HCT116 (cell line): ENCODE measurements around the gene AMBRA1. TPM values are rescaled to one million over a fixed set of nuclear protein-coding genes. Genes with fewer than 3 reads are reported as not detected.
A peak's percentile ranks its signal among the peaks of the same experiment; 100 is the strongest.

Source experiments
- ATAC-seq: fragments of 200-7000 bp; cut with Tn5 transposase; 2 replicates; pipeline ENCODE4 v1.9.1; 2020; ENCODE audit warnings: mild to moderate bottlenecking, moderate library complexity
- BruUV-seq: library from RNA; stranded (reverse); fragments of 400-500 nt; replicated peaks from 2 replicates; lab custom pipeline; 2021; lab: Mats Ljungman, UMichigan
- CTCF ChIA-PET: fragments of 300-600 bp; sonication (Branson Sonifier 250); formaldehyde crosslinking; loops from one replicate; lab custom pipeline; 2021; ENCODE audit warnings: antibody characterized with exemption; lab: Charles Lee
- POLR2A ChIA-PET: fragments of 300-600, 350-600 bp; sonication (Branson Sonifier 250); formaldehyde crosslinking; loops from one replicate; lab custom pipeline; 2021; ENCODE audit warnings: antibody characterized with exemption; lab: Charles Lee
- RAD21 ChIA-PET, 2 experiments: fragments of 300-600 bp; sonication (Branson Sonifier 250); formaldehyde crosslinking; loops; one replicate each; lab custom pipeline; 2023; ENCODE audit warnings: low total read pairs in 2 of 2; ENCODE audit not compliant: uncharacterized antibody in 2 of 2, unreplicated experiment in 2 of 2, low non-redundant PET in 1 of 2; lab: Charles Lee
- DNase-seq: peaks from one replicate; pipeline ENCODE4 v3.0.0-alpha.2; 2010; ENCODE audit warnings: low read depth, low spot score
- H2AFZ ChIP-seq: fragments of 200-600 bp; shearing (Covaris generic), sonication (generic); 2 replicates; pipeline ENCODE4 v1.6.1; 2017; ENCODE audit warnings: low read depth, mixed run types, mixed read lengths, antibody characterized with exemption, low read length; ENCODE audit not compliant: poor library complexity, severe bottlenecking
- H3K27ac ChIP-seq: 2 replicates; pipeline ENCODE4 v1.5.1; 2012; ENCODE audit warnings: low read depth, low read length
- H3K27me3 ChIP-seq: fragments of 200-600 bp; sonication (generic); 2 replicates; pipeline ENCODE4 v1.6.1; 2016; ENCODE audit warnings: mixed run types, low read length, mixed read lengths; ENCODE audit not compliant: insufficient read depth
- H3K36me3 ChIP-seq, 2 experiments: fragments of 200-500 bp in 1 of 2; fragments of 200-600 bp in 1 of 2; sonication (Bioruptor generic) in 1 of 2; sonication (generic) in 1 of 2; 2 replicates each; pipeline versions ENCODE4 v1.5.1 to v1.6.1; 2014 to 2016; ENCODE audit warnings: low read length in 2 of 2, inconsistent platforms in 1 of 2, mixed read lengths in 1 of 2, mixed run types in 1 of 2; ENCODE audit not compliant: insufficient read depth in 2 of 2, control insufficient read depth in 1 of 2
- H3K4me1 ChIP-seq, 2 experiments: fragments of 200-600 bp in 1 of 2; sonication (generic) in 1 of 2; 2 replicates each; pipeline versions ENCODE4 v1.5.1 to v1.6.1; 2012 to 2017; ENCODE audit warnings: low read length in 2 of 2, inconsistent platforms in 1 of 2, mild to moderate bottlenecking in 1 of 2, mixed read lengths in 1 of 2, mixed run types in 1 of 2, moderate library complexity in 1 of 2; ENCODE audit not compliant: insufficient read depth in 2 of 2, control insufficient read depth in 1 of 2
- H3K4me2 ChIP-seq: fragments of 200-600 bp; sonication (generic); 2 replicates; pipeline ENCODE4 v1.6.1; 2017; ENCODE audit warnings: mixed run types, low read length, mixed read lengths
- H3K4me3 ChIP-seq, 2 experiments: fragments of 200-600 bp in 1 of 2; sonication (generic) in 1 of 2; replicated peaks in 1 of 2; 2 replicates each; pipeline ENCODE4 v1.5.1; 2011 to 2016; ENCODE audit warnings: low read length in 2 of 2, control low read depth in 1 of 2, low read depth in 1 of 2, mild to moderate bottlenecking in 1 of 2, mixed read lengths in 1 of 2, mixed run types in 1 of 2
- H3K79me2 ChIP-seq: fragments of 200-600 bp; sonication (generic); 2 replicates; pipeline ENCODE4 v1.6.1; 2017; ENCODE audit warnings: mild to moderate bottlenecking, mixed run types, low read length, moderate library complexity, mixed read lengths; ENCODE audit not compliant: insufficient read depth
- H3K9ac ChIP-seq: fragments of 200-600 bp; sonication (generic); 2 replicates; pipeline ENCODE4 v1.6.1; 2016; ENCODE audit warnings: low read length, mixed read lengths
- H3K9me2 ChIP-seq: fragments of 200-600 bp; sonication (generic), shearing (Covaris generic); 2 replicates; pipeline ENCODE4 v1.6.1; 2017; ENCODE audit warnings: mixed run types, mild to moderate bottlenecking, moderate library complexity; ENCODE audit not compliant: insufficient read depth
- H3K9me3 ChIP-seq, 2 experiments: fragments of 200-500 bp in 1 of 2; fragments of 200-600 bp in 1 of 2; sonication (Bioruptor generic) in 1 of 2; sonication (generic) in 1 of 2; 2 replicates each; pipeline ENCODE4 v1.6.1; 2014 to 2017; ENCODE audit warnings: low read length in 2 of 2, mixed read lengths in 2 of 2, inconsistent platforms in 1 of 2, low read depth in 1 of 2, mild to moderate bottlenecking in 1 of 2, mixed run types in 1 of 2, moderate library complexity in 1 of 2; ENCODE audit not compliant: control insufficient read depth in 1 of 2, insufficient read depth in 1 of 2
- H4K20me1 ChIP-seq: fragments of 200-600 bp; sonication (generic), shearing (Covaris generic); 2 replicates; pipeline ENCODE4 v1.6.1; 2017; ENCODE audit warnings: mixed run types, mild to moderate bottlenecking, moderate library complexity; ENCODE audit not compliant: insufficient read depth
- CBX3 ChIP-seq: IDR thresholded peaks from 2 replicates; pipeline ENCODE4 v1.6.1; 2012; ENCODE audit warnings: low read depth
- ELF1 ChIP-seq: IDR thresholded peaks from 2 replicates; pipeline ENCODE4 v1.6.1; 2012; ENCODE audit warnings: low read depth, borderline replicate concordance
- EZH2 ChIP-seq: fragments of 200-600 bp; sonication (generic); IDR thresholded peaks from 2 replicates; pipeline ENCODE4 v1.6.1; 2017; ENCODE audit warnings: antibody characterized with exemption, mixed run types
- FOSL1 ChIP-seq: IDR thresholded peaks from 2 replicates; pipeline ENCODE4 v1.6.1; 2012; ENCODE audit warnings: low read depth
- SIN3A ChIP-seq: IDR thresholded peaks from 2 replicates; pipeline ENCODE4 v1.6.1; 2012; ENCODE audit warnings: low read depth
- intact Hi-C: fragments of 100-400 bp; cut with micrococcal nuclease; formaldehyde crosslinking; loops from 2 replicates; pipeline ENCODE4 v1.10.0; 2022
- total RNA-seq: library from RNA; stranded (reverse); gene quantifications from one replicate; pipeline ENCODE4 v1.2.1, GENCODE V29; 2021; ENCODE audit not compliant: unreplicated experiment
- TF ChIP-seq, protein P1 (sequence below), 3 experiments: fragments of 200-600 bp in 1 of 3; sonication (generic) in 1 of 3; IDR thresholded peaks in 2 of 3; conservative IDR thresholded peaks in 1 of 3; 2 replicates each; pipeline ENCODE4 v1.5.1; 2012 to 2017; ENCODE audit warnings: low read depth in 2 of 3, low read length in 2 of 3, antibody characterized with exemption in 1 of 3, borderline replicate concordance in 1 of 3, control low read depth in 1 of 3, mild to moderate bottlenecking in 1 of 3, mixed read lengths in 1 of 3, mixed run types in 1 of 3, moderate library complexity in 1 of 3; ENCODE audit not compliant: insufficient read depth in 1 of 3
- TF ChIP-seq, protein P2 (sequence below): IDR thresholded peaks from 2 replicates; pipeline ENCODE4 v1.6.1; 2012

Gene AMBRA1
- total RNA-seq, 1 experiment from 2014 or later: 22.7 TPM

DNA sequence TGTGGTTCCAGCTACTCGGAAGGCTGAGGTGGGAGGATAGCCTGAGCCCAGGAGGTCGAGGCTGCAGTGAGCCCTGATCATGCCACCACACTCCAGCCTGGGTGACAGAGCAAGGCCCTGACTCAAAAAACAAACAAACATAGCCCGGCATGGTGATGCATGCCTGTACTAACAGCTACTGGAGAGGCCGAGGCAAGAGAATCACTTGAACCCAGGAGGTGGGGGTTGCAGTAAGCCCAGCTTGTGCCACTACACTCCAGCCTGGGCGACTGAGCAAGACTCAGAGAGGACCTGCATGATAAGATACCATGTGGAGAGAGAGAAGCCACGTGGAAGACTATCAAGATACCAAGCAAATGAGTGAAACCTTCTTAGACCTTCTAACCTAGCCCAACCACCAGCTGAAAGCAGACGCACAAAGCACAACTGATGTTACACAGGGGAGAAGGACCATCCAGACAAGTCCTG, 36.1 kb downstream of the AMBRA1 start:
- H4K20me1 ChIP-seq: peaks cover 3% of the 10 kb centered on the region; the same call in 1 of the 2 replicates
- no peaks in the 10 kb centered on the region for H3K36me3 ChIP-seq
- no peaks in the 10 kb centered on the region for H3K27me3 ChIP-seq
- intact Hi-C loops: no loop called here
- peaks cover 61 to 78% of the 10 kb centered on the region in 2 experiments for H3K4me1 ChIP-seq
- TF ChIP-seq EZH2: no peak
- TF ChIP-seq SIN3A: no peak
- TF ChIP-seq, protein P1, sequence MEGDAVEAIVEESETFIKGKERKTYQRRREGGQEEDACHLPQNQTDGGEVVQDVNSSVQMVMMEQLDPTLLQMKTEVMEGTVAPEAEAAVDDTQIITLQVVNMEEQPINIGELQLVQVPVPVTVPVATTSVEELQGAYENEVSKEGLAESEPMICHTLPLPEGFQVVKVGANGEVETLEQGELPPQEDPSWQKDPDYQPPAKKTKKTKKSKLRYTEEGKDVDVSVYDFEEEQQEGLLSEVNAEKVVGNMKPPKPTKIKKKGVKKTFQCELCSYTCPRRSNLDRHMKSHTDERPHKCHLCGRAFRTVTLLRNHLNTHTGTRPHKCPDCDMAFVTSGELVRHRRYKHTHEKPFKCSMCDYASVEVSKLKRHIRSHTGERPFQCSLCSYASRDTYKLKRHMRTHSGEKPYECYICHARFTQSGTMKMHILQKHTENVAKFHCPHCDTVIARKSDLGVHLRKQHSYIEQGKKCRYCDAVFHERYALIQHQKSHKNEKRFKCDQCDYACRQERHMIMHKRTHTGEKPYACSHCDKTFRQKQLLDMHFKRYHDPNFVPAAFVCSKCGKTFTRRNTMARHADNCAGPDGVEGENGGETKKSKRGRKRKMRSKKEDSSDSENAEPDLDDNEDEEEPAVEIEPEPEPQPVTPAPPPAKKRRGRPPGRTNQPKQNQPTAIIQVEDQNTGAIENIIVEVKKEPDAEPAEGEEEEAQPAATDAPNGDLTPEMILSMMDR (IDR thresholded peaks at IDR 0.05 in 2 of 3, conservative IDR thresholded peaks at IDR 0.05 in 1 of 3; ENCODE audit: borderline replicate concordance in 1 of 3, insufficient read depth in 1 of 3, low read depth in 2 of 3, low read length in 2 of 3): no peak
- TF ChIP-seq CBX3: peak; percentile 39; the same call in 1 of the 2 replicates
- TF ChIP-seq, protein P2, sequence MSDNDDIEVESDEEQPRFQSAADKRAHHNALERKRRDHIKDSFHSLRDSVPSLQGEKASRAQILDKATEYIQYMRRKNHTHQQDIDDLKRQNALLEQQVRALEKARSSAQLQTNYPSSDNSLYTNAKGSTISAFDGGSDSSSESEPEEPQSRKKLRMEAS: peak; percentile 69; the same call in 1 of the 2 replicates
- TF ChIP-seq ELF1: no peak
- peak; percentile 46; the same call in 1 of the 2 replicates for TF ChIP-seq FOSL1
- no peak overlapping the region for H2AFZ ChIP-seq
- RAD21 ChIA-PET: no interaction called here
- H3K9me2 ChIP-seq: peaks cover 2% of the 10 kb centered on the region; the same call in 1 of the 2 replicates
- peak; percentile 72 for ATAC-seq
- H3K79me2 ChIP-seq: peaks cover 75% of the 10 kb centered on the region
- H3K4me2 ChIP-seq: peak overlapping the region; percentile 65
- POLR2A ChIA-PET: no interaction called here
- H3K4me3 ChIP-seq: no peak overlapping the region
- peak overlapping the region; percentile 29 for H3K27ac ChIP-seq
- CTCF ChIA-PET: interaction anchor here (0.9 to 1.4 kb wide), 3 partner anchors 9 to 28 kb away, joined by 3 to 4 read pairs (median 3); no protein-coding TSS in a partner anchor
- no peaks in the 10 kb centered on the region for H3K9me3 ChIP-seq
- DNase-seq: peak; percentile 29
- no TSS peak for BruUV-seq
- H3K9ac ChIP-seq: peak overlapping the region; percentile 34
